Adrenal gland (tissue), 12 donors: ENCODE results near the gene MCOLN2. TPM values are rescaled to one million over a fixed set of nuclear protein-coding genes. Genes with fewer than 3 reads are reported as not detected.

Experiments used
- DNase-seq, 7 donors: peaks; one replicate each; pipeline ENCODE4 v3.0.0-alpha.2; 2019 to 2020
- H3K27ac ChIP-seq, 5 donors: fragments of 200-600 bp; sonication (generic) in 4 of 5; 1 replicate in 3 of 5; 2 replicates in 2 of 5; pipeline versions ENCODE4 v1.5.1 to v1.8.0; 2016 to 2020; ENCODE audit warnings: mild to moderate bottlenecking in 1 of 5
- H3K27me3 ChIP-seq: fragments of 200-600 bp; 2 replicates; pipeline ENCODE4 v1.8.0; 2021
- H3K36me3 ChIP-seq, 2 donors: fragments of 200-600 bp; replicated peaks in 1 of 2; 1 replicate in 1 of 2; 2 replicates in 1 of 2; pipeline versions ENCODE4 v1.5.1 to v1.8.0; 2018 to 2022
- H3K4me1 ChIP-seq, 2 donors: fragments of 200-600 bp; replicated peaks in 1 of 2; 1 replicate in 1 of 2; 2 replicates in 1 of 2; pipeline versions ENCODE4 v1.5.1 to v1.8.0; 2018 to 2021
- H3K4me3 ChIP-seq, 4 donors: fragments of 200-600 bp; sonication (generic) in 3 of 4; one replicate each; pipeline ENCODE4 v1.5.1; 2016 to 2018
- H3K9me3 ChIP-seq, 3 donors: fragments of 200-600 bp; sonication (generic) in 1 of 3; replicated peaks in 1 of 3; 1 replicate in 2 of 3; 2 replicates in 1 of 3; pipeline versions ENCODE4 v1.5.1 to v1.8.0; 2016 to 2021
- CTCF ChIP-seq, 6 experiments: fragments of 450-650 bp in 4 of 6; fragments of 200-600 bp in 2 of 6; sonication (generic) in 1 of 6; IDR thresholded peaks; 1 replicate in 5 of 6; 2 replicates in 1 of 6; pipeline versions ENCODE4 v1.5.1 to v1.8.0; 2016 to 2021; ENCODE audit warnings: antibody characterized with exemption in 6 of 6, mild to moderate bottlenecking in 2 of 6, moderate library complexity in 1 of 6
- POLR2A ChIP-seq, 2 donors: fragments of 450-650 bp; IDR thresholded peaks; one replicate each; pipeline ENCODE4 v1.6.1; 2017; ENCODE audit warnings: antibody characterized with exemption in 2 of 2, mild to moderate bottlenecking in 2 of 2, moderate library complexity in 1 of 2
- WGBS, 4 donors: extraction: QIAGEN DNeasy Blood & Tissue Kit in 2 of 4; methylation state at CpG; one replicate each; pipeline versions ENCODE4 v1.1.5 to v1.1.7; 2013 to 2017; 5-methylcytosine and 5-hydroxymethylcytosine counted together
- intact Hi-C, 2 donors: fragments of 100-400 bp; cut with DNase I; formaldehyde crosslinking; loops; one replicate each; pipeline versions ENCODE4 v1.14.1 to v1.15.0; 2022 to 2023
- polyA plus RNA-seq, 3 donors: library from polyadenylated mRNA; stranded (reverse); fragments of 200-250 nt in 2 of 3; fragments of 350-450 nt in 1 of 3; fragmentation: Illumina TruSeq in 1 of 3; extraction: RNeasy Lipid Tissue Mini Kit (QIAGEN cat#74804) in 1 of 3; gene quantifications; one replicate each; pipeline ENCODE4 v1.2.3, GENCODE V29; 2013 to 2014
- total RNA-seq, 9 donors: library from RNA; depleted of rRNA in 4 of 9; stranded (reverse); fragments of >200 nt in 4 of 9; fragments of 120-200 nt in 1 of 9; fragmentation: NEBNext Ultra II Directional in 1 of 9; extraction: Animal tissue kit (Norgen Biotek cat#: 25700) in 1 of 9; gene quantifications; one replicate each; pipeline versions ENCODE4 v1.1.0 to v1.2.4, GENCODE V29; 2013 to 2023
- donor health status: healthy with polysubstance abuse.
- donor health status: Bipolar disorder and iron deficiency.
- donor health status: DM: yes; HTN: yes; CAD: no.
- donor health status: DM: no; HTN: no; CAD: no.
- donor health status: DM: no; HTN: no; CAD: no.
- donor health status: DM: yes; HTN: yes; CAD: no.

Gene MCOLN2
- total and polyA plus RNA-seq, 12 donors, result 0.89 to 40.1 (median 14.8) TPM

- Histone ChIP-seq H3K27ac (no peak overlapping the region), H3K9me3 (no peaks in the 10 kb centered on the region), H3K27me3 (peaks cover 4% of the 10 kb centered on the region), H3K4me3 (no peak overlapping the region), H3K36me3 (no peaks in the 10 kb centered on the region), H3K4me1 (no peaks in the 10 kb centered on the region)
- WGBS, 4 donors, result 53 to 60% (median 57%) methylated on average over 4 of the region's 4 CpGs
- no peak for DNase-seq
- intact Hi-C loops, result loop anchor here in 1 of 2 donors (10.0 kb wide), 1 partner anchor 135 kb away; no protein-coding TSS in a partner anchor
- TF ChIP-seq POLR2A (IDR thresholded peaks at IDR 0.05), result no peak
- TF ChIP-seq CTCF (IDR thresholded peaks at IDR 0.05), result no peak
Observed at GRCh38 chr1:84919461-84919970, 77.4 kb downstream of the MCOLN2 start.

- Histone ChIP-seq H3K4me3 (no peak overlapping the region), H3K36me3 (no peaks in the 10 kb centered on the region), H3K27ac (no peak overlapping the region), H3K27me3 (peaks cover 4% of the 10 kb centered on the region), H3K9me3 (no peaks in the 10 kb centered on the region), H3K4me1 (peaks cover 0 to 2% of the 10 kb centered on the region in 2 donors)
- no peak for DNase-seq
- intact Hi-C loops, result loop anchor here in 1 of 2 donors (10.0 kb wide), 1 partner anchor 134 kb away; no protein-coding TSS in a partner anchor
- 61 to 65% (median 62%) methylated on average over 5 of the region's 5 CpGs for WGBS, 4 donors
- TF ChIP-seq POLR2A (IDR thresholded peaks at IDR 0.05), result no peak
- TF ChIP-seq CTCF (IDR thresholded peaks at IDR 0.05), result no peak
Observed at GRCh38 chr1:84918726-84919336, 78.1 kb downstream of the MCOLN2 start.

GRCh38 chr1:84916897-84917296, 80.0 kb downstream of the MCOLN2 start:
- no peak for DNase-seq
- H3K9me3 ChIP-seq, result no peaks in the 10 kb centered on the region
- TF ChIP-seq CTCF (IDR thresholded peaks at IDR 0.05) (no peak), POLR2A (IDR thresholded peaks at IDR 0.05) (no peak)
- 67 to 76% (median 70%) methylated on average over 4 of the region's 4 CpGs for WGBS, 4 donors
- intact Hi-C loops, result loop anchor here in 1 of 2 donors (10.0 kb wide), 1 partner anchor 132 kb away; no protein-coding TSS in a partner anchor
- H3K36me3 ChIP-seq, result no peaks in the 10 kb centered on the region
- H3K4me1 ChIP-seq, result peaks cover 8 to 11% of the 10 kb centered on the region in 2 donors
- H3K4me3 ChIP-seq, result no peak overlapping the region
- no peak overlapping the region for H3K27ac ChIP-seq
- H3K27me3 ChIP-seq, result peaks cover 4% of the 10 kb centered on the region

- no peak overlapping the region for H3K27ac ChIP-seq
- H3K4me1 ChIP-seq, result peaks cover 8 to 11% of the 10 kb centered on the region in 2 donors
- H3K27me3 ChIP-seq, result no peaks in the 10 kb centered on the region
- 16 to 20% (median 19%) methylated on average over 4 of the region's 4 CpGs for WGBS, 4 donors
- peak in 6 of 7 donors; percentile 29 to 67 (median 45) for DNase-seq
- TF ChIP-seq CTCF (IDR thresholded peaks at IDR 0.05), result no peak
- no peak for TF ChIP-seq POLR2A (IDR thresholded peaks at IDR 0.05)
- no peaks in the 10 kb centered on the region for H3K9me3 ChIP-seq
- intact Hi-C loops, result loop anchor here in 1 of 2 donors (10.0 kb wide), 1 partner anchor 129 kb away; no protein-coding TSS in a partner anchor
- no peaks in the 10 kb centered on the region for H3K36me3 ChIP-seq
- H3K4me3 ChIP-seq, result no peak overlapping the region
Observed at GRCh38 chr1:84913555-84913892, 83.4 kb downstream of the MCOLN2 start.
